MM.1S (cell line): ENCODE data around the gene ATAD1.
A peak's percentile ranks its signal among the peaks of the same experiment; 100 is the strongest.

Experiments used
- DNase-seq: peaks from one replicate; pipeline ENCODE4 v3.0.0-alpha.2; 2015
- H2AFZ ChIP-seq: fragments of 300-600 bp; sonication (generic); 2 replicates; pipeline ENCODE4 v1.6.0; 2016; ENCODE audit warnings: antibody characterized with exemption, low read length
- H3F3A ChIP-seq: fragments of 300-600 bp; sonication (generic); 2 replicates; pipeline ENCODE4 v1.6.1; 2016; ENCODE audit warnings: mild to moderate bottlenecking, antibody characterized with exemption, low read length, moderate library complexity, mixed read lengths; ENCODE audit not compliant: insufficient read depth
- H3K27ac ChIP-seq: fragments of 300-600 bp; sonication (generic); 2 replicates; pipeline ENCODE4 v1.5.1; 2016; ENCODE audit warnings: mild to moderate bottlenecking, low read length
- H3K27me3 ChIP-seq: fragments of 300-600 bp; sonication (generic); replicated peaks from 2 replicates; pipeline ENCODE4 v1.6.0; 2016; ENCODE audit warnings: low read length; ENCODE audit not compliant: insufficient read depth
- H3K36me3 ChIP-seq: fragments of 300-600 bp; sonication (generic); replicated peaks from 2 replicates; pipeline ENCODE4 v1.6.1; 2016; ENCODE audit warnings: mild to moderate bottlenecking, low read length, mixed read lengths; ENCODE audit not compliant: insufficient read depth
- H3K4me1 ChIP-seq: fragments of 300-600 bp; sonication (generic); 2 replicates; pipeline ENCODE4 v1.6.1; 2016; ENCODE audit warnings: low read length, mixed read lengths
- H3K4me2 ChIP-seq: fragments of 300-600 bp; sonication (generic); 2 replicates; pipeline ENCODE4 v1.6.0; 2016; ENCODE audit warnings: low read depth, low read length
- H3K4me3 ChIP-seq: fragments of 300-600 bp; sonication (generic); 2 replicates; pipeline ENCODE4 v1.5.1; 2016; ENCODE audit warnings: low read length, mixed read lengths
- H3K79me2 ChIP-seq: fragments of 300-600 bp; sonication (generic); 2 replicates; pipeline ENCODE4 v1.6.1; 2016; ENCODE audit warnings: mixed run types, low read length, mixed read lengths
- H3K9ac ChIP-seq: fragments of 300-600 bp; sonication (generic); 2 replicates; pipeline ENCODE4 v1.6.1; 2016; ENCODE audit warnings: low read length, mixed read lengths
- H3K9me2 ChIP-seq: fragments of 300-600 bp; sonication (generic); replicated peaks from 2 replicates; pipeline ENCODE4 v1.6.1; 2016; ENCODE audit warnings: mild to moderate bottlenecking, low read length, mixed read lengths; ENCODE audit not compliant: insufficient read depth
- H3K9me3 ChIP-seq: fragments of 300-600 bp; sonication (generic); replicated peaks from 2 replicates; pipeline ENCODE4 v1.6.1; 2016; ENCODE audit warnings: mild to moderate bottlenecking, low read length, mixed read lengths; ENCODE audit not compliant: insufficient read depth
- H4K20me1 ChIP-seq: fragments of 300-600 bp; sonication (generic); 2 replicates; pipeline ENCODE4 v1.6.1; 2016; ENCODE audit warnings: mild to moderate bottlenecking, low read length, moderate library complexity, mixed read lengths; ENCODE audit not compliant: insufficient read depth
- CTCF ChIP-seq: fragments of 300-600 bp; sonication (generic); IDR thresholded peaks from 2 replicates; pipeline ENCODE4 v1.5.1; 2016; ENCODE audit warnings: antibody characterized with exemption, low read length, mixed read lengths
- EZH2 ChIP-seq: fragments of 300-600 bp; sonication (generic); optimal IDR thresholded peaks from 2 replicates; pipeline ENCODE3; 2017; ENCODE audit warnings: low read depth, mild to moderate bottlenecking, antibody characterized with exemption, low read length, mixed read lengths
- EZH2phosphoT487 ChIP-seq: fragments of 300-600 bp; sonication (generic); IDR thresholded peaks from 2 replicates; pipeline ENCODE4 v1.6.1; 2018; ENCODE audit warnings: antibody characterized with exemption, low read length

ATAD1 gene

GRCh38 chr10:87771871-87772500 is 46.0 kb downstream of the ATAD1 start:
- H3K36me3 ChIP-seq: peaks cover 4% of the 10 kb centered on the region; the same call in 1 of the 2 replicates
- H3K9me3 ChIP-seq: no peaks in the 10 kb centered on the region
- DNase-seq: peak; percentile 55

DNA sequence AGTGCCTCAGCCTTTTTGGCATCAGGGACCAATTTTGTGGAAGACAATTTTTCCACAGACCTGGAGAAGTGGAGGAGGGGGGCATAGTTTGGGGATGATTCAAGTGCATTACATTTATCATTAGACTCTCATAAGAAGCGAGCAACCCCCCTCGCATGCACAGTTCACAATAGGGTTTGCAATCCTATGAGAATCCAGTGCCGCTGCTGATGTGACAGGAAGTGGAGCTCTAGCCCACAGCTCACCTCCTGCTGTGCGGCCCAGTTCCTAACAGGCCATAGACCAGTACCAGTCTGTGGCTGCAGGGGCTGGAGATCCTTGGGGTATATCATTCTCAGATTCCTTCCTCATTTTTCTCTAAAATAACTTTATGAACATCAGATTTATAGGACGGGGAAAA is 50.8 kb downstream of the ATAD1 start:
- peaks cover 6% of the 10 kb centered on the region; the same call in 1 of the 2 replicates for H3K79me2 ChIP-seq
- H3K4me2 ChIP-seq: no peak overlapping the region
- no peaks in the 10 kb centered on the region for H3K9me2 ChIP-seq
- no peaks in the 10 kb centered on the region for H3K9me3 ChIP-seq
- DNase-seq: no peak
- TF ChIP-seq EZH2phosphoT487 (no peak), EZH2 (no peak)
- no peak overlapping the region for H3K27ac ChIP-seq
- H3K36me3 ChIP-seq: no peaks in the 10 kb centered on the region; the same call in 1 of the 2 replicates
- no peaks in the 10 kb centered on the region for H4K20me1 ChIP-seq
- no peak overlapping the region for H2AFZ ChIP-seq
- no peak overlapping the region for H3K9ac ChIP-seq
- no peak overlapping the region for H3K4me3 ChIP-seq
- no peaks in the 10 kb centered on the region for H3K4me1 ChIP-seq
- H3F3A ChIP-seq: no peaks in the 10 kb centered on the region
- no peaks in the 10 kb centered on the region for H3K27me3 ChIP-seq

More at GRCh38 chr10:87771871-87772500, 46.0 kb downstream of the ATAD1 start:
- Histone ChIP-seq H3K4me1 (peaks cover 11% of the 10 kb centered on the region), H3K4me3 (no peak overlapping the region), H3F3A (peaks cover 14% of the 10 kb centered on the region; the same call in 1 of the 2 replicates), H3K9me2 (no peaks in the 10 kb centered on the region), H3K4me2 (no peak overlapping the region), H4K20me1 (no peaks in the 10 kb centered on the region), H3K79me2 (peaks cover 11% of the 10 kb centered on the region), H3K9ac (no peak overlapping the region), H3K27me3 (no peaks in the 10 kb centered on the region), H2AFZ (no peak overlapping the region), H3K27ac (no peak overlapping the region)
- TF ChIP-seq CTCF: peak; percentile 53
- no peak for TF ChIP-seq EZH2

DNA sequence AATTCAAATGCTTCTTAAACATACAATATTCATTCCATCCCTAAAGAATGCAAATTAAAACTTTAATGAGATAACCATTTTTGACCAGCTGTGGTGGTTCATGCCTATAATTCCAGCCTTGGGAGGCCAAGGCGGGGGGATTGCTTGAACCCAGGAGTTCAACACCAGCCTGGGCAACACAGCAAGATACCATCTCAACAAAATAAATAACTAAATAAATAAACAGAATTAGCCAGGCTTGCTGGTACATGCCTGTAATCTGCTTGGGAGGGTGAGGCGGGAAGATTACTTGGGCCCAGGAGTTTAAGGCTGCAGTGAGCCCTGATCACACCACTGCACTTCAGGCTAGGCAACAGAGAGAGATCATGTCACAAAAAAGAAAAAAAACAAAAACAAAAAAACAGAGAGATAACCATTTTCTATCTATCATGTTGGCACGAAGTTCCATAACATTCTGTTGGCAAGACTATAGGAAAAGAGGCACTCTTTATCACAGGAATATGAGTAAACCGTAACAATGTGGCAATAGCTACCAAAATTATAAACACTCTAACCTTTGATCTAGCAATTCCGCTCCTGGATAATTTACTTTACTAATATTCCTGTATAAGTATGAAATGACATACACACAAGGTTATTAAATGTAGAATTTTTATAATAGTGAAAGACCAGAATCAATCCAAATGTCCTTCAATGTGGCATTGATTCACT is 52.2 kb downstream of the ATAD1 start:
- Histone ChIP-seq H3K36me3 (no peaks in the 10 kb centered on the region; the same call in 1 of the 2 replicates), H3K27me3 (no peaks in the 10 kb centered on the region)
- TF ChIP-seq EZH2phosphoT487: no peak
- no peak for TF ChIP-seq CTCF
- TF ChIP-seq EZH2: no peak

More for the DNA sequence above, 52.2 kb downstream of the ATAD1 start:
- no peak for DNase-seq
- Histone ChIP-seq H3K4me3 (no peak overlapping the region), H3K9ac (no peak overlapping the region), H3K4me1 (no peaks in the 10 kb centered on the region), H3K9me2 (no peaks in the 10 kb centered on the region), H3K79me2 (peaks cover 6% of the 10 kb centered on the region; the same call in 1 of the 2 replicates), H4K20me1 (no peaks in the 10 kb centered on the region), H3K9me3 (no peaks in the 10 kb centered on the region), H3F3A (no peaks in the 10 kb centered on the region), H3K27ac (no peak overlapping the region), H3K4me2 (no peak overlapping the region), H2AFZ (no peak overlapping the region)
